GM19193 (cell line): ENCODE data around the gene ADARB2.

Experiments
- POLR2A ChIP-seq: IDR thresholded peaks from 4 replicates; pipeline ENCODE4 v1.6.1; 2011; ENCODE audit not compliant: insufficient read depth, insufficient read length; ENCODE audit errors: extremely low read depth

ADARB2 gene

GRCh38 chr10:1367938-1368841, 369.1 kb downstream of the ADARB2 start:
- no peak for TF ChIP-seq POLR2A

DNA sequence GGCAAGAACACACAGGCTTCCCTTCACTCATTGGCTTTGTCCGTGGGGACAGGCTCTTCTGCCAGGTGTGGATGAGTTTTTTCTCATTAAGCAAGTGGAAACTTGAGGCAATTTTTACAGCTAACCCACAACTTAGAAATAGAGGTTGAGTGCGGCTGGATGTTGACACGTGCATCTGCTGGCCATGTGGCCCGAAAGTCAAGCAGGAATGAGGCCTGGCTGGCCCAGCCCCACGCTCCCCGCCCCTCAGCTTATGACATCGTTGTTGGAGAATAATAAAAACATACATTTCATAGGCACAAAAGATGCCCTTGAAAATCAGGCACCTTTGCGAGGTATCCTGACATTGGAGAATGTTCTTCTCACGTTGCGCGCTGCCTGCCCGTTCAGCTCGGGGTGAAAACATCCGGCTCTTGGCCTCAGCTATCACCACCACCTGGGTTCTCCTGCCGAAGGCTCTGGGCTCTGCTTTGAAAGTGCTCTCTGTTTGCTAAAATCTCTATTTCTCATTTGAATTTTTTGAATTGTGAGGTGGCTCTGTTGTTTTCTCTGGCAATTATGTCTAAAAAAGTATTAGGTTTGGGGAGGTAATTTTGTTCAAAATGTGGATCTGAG, 370.4 kb downstream of the ADARB2 start:
- no peak for TF ChIP-seq POLR2A

- TF ChIP-seq POLR2A: no peak
These were observed 371.0 kb downstream of the ADARB2 start for GRCh38 chr10:1366322-1366691.

DNA sequence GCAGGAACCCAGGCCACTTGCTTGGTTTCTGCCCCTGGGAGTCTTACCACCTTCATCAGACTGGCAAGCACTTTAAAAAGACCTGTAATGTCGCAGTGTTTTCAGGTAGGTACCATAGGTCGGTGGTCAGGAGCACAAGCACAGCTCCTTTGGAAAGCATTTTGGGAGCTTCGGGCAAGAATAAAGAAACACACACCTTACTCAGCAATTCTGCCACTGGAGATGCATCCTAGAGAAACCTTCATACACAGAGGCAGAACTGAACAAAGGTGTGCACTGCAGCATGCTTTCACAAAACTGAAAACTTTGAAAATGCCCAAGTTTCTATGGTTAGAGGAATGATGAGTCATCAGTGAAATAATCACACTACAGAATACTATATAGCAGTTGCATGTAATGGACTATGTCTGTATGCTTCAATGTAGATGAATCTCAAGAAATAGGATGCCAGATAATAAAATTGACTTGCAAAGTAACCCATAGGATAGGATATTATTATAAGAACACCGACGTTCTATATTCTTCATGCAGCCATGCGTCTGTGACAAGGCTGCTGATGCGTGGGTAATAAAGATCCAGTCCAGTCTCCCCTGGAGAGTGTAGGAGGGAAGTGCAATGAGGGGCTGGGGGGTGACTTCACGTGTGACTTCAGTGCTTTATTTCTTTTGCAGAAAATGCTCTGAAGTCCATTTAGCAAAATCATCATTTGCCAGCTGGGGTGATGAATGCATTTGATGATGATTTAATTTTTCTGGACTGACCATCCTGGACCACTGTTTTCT, 371.6 kb downstream of the ADARB2 start:
- no peak for TF ChIP-seq POLR2A

GRCh38 chr10:1364151-1364910, 373.0 kb downstream of the ADARB2 start:
- no peak for TF ChIP-seq POLR2A

- TF ChIP-seq POLR2A: no peak
These were observed 373.7 kb downstream of the ADARB2 start for GRCh38 chr10:1363446-1364121.

GRCh38 chr10:1362589-1363445, 374.5 kb downstream of the ADARB2 start:
- TF ChIP-seq POLR2A: no peak

GRCh38 chr10:1361411-1362105, 375.8 kb downstream of the ADARB2 start:
- TF ChIP-seq POLR2A: no peak

DNA sequence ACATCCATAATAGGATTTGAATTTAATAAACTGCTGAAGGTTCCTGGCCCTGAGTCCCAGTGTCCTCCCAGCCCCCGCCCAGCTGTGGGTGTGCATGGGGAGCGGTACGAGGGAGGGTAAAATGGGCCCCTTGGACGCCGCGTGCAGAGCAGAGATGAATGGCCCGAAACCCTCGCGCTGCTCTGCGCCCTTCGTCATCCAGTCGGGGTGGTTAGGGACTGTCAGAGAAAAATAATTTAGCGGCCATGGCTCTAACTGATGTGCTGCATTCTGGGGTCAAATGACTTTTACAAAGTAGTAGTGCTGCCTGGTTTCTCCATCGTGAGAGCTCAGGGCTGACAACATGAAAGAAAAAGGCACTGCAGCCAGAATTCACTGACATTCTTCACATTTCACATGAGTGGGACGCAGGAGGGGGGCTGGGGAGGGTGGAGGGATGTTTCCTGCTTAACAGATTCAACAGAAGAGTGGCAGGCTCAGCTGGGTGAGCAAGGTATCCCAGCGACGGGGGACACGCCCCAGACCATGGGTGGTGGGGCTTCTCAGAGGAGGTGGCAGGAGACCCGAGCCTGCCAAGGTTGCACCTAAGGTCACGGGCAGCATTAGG, 376.7 kb downstream of the ADARB2 start:
- TF ChIP-seq POLR2A: no peak

DNA sequence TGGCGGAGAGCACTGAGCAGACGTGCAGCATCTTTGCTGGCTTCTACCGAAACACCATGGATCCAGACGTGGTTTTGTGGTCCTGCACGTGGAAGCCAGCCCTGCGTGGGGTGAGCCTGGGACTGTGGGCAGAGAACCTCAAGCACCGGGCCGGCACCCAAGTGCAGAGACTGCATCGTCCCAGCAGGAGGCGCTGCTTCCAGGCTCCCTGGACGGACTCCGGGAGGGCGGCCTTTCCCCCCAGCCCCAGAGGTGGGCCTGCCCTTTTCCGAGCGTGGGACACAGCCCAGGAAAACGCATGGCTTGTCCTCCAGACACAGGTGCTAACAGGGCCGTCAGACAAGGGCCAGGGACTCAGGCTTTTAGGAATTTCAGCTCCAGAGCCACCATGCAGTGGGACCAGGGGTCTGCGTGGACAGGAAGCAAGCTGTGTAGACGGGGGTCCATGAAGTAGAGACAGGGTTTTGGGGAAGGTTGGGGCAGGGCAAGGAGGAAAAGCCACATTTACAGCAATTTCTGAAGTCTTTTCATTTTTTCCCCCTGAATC, 377.2 kb downstream of the ADARB2 start:
- TF ChIP-seq POLR2A: no peak

DNA sequence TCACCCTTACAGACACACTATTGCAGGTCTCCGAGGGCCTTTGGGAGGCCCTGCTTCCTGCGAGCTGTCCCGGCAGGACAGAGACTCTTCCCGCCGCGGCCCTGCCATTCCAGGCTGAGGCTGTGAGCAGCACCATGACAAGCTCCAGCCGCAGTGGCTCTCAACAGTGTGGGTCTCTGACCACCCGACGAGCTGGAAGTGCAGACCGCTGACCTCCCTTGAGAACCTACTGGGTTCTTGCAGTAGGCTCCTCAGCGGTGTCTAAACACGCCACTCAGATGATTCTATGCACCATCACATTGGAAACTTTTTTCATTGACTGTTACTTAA, 377.7 kb downstream of the ADARB2 start:
- TF ChIP-seq POLR2A: no peak
